ENCODE results near the gene DYNLL1. TPM values are rescaled to one million over a fixed set of nuclear protein-coding genes. Genes with fewer than 3 reads are reported as not detected.
"Not testable (repeated sequence)": the region's sequence is repeated elsewhere in the genome, so short reads cannot be mapped to it uniquely, and the experiment has no call there.

DYNLL1 gene
- total RNA-seq, 1 donor from 2014 or later = 318 TPM

DNA sequence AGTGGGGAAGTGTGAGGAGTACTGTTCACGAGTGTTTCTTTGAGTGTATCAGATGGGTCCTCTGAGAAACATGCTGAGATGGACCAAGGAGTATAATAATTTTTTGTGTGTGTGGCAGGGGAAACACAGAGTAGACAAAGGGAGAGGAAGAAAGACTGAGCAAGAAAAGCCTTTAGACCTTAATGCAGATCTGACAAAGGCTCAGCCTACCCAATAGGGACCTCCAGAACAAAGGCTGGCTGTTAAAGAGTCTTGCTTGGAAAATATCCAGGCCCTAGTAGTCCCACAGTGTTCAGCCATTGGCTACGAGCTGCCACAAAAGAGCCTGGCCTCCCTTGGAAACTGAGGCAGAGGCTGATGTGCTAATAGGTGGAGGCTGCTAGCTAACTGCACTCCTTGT is 19.6 kb downstream of the DYNLL1 start:
- H3K4me1 ChIP-seq = no peaks in the 10 kb centered on the region
- no peak overlapping the region for H3K4me3 ChIP-seq
- H3K27me3 ChIP-seq = no peaks in the 10 kb centered on the region
- H3K27ac ChIP-seq = no peak overlapping the region
- peaks cover 0 to 44% of the 10 kb centered on the region in 2 donors for H3K36me3 ChIP-seq
- no peaks in the 10 kb centered on the region for H3K9me3 ChIP-seq
- intact Hi-C loops (cut with DNase I) = no loop called here
- TF ChIP-seq, protein P1, sequence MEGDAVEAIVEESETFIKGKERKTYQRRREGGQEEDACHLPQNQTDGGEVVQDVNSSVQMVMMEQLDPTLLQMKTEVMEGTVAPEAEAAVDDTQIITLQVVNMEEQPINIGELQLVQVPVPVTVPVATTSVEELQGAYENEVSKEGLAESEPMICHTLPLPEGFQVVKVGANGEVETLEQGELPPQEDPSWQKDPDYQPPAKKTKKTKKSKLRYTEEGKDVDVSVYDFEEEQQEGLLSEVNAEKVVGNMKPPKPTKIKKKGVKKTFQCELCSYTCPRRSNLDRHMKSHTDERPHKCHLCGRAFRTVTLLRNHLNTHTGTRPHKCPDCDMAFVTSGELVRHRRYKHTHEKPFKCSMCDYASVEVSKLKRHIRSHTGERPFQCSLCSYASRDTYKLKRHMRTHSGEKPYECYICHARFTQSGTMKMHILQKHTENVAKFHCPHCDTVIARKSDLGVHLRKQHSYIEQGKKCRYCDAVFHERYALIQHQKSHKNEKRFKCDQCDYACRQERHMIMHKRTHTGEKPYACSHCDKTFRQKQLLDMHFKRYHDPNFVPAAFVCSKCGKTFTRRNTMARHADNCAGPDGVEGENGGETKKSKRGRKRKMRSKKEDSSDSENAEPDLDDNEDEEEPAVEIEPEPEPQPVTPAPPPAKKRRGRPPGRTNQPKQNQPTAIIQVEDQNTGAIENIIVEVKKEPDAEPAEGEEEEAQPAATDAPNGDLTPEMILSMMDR (IDR thresholded peaks at IDR 0.05) = no peak
- TF ChIP-seq POLR2A (IDR thresholded peaks at IDR 0.05) = no peak
- no peak for TF ChIP-seq POLR2AphosphoS5 (IDR thresholded peaks at IDR 0.05; ENCODE audit: insufficient read depth in 1 of 2, low read depth in 1 of 2)
- no peak for DNase-seq (ENCODE audit: extremely low spot score in 2 of 2)

DNA sequence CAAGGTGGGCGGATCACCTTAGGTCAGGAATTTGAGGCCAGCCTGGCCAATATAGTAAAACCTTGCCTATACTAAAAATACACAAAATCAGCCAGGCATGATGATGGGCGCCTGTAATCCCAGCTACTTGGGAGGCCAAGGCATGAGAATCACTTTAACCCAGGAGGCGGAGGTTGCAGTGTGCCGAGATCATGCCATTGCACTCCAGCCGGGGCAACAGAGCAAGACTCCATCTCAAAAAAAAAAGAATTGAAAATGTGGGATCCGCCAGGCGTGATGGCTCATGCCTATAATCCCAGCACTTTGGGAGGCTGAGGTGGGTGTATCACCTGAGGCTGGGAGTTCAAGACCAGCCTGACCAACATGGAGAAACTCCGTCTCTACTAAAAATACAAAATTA is 23.4 kb downstream of the DYNLL1 start:
- H3K9me3 ChIP-seq; H3K27ac ChIP-seq; H3K4me1 ChIP-seq; H3K4me3 ChIP-seq; H3K27me3 ChIP-seq; intact Hi-C loops (cut with DNase I); DNase-seq (ENCODE audit: extremely low spot score in 2 of 2): not testable (repeated sequence)
- peaks cover 0 to 25% of the 10 kb centered on the region in 2 donors for H3K36me3 ChIP-seq

DNA sequence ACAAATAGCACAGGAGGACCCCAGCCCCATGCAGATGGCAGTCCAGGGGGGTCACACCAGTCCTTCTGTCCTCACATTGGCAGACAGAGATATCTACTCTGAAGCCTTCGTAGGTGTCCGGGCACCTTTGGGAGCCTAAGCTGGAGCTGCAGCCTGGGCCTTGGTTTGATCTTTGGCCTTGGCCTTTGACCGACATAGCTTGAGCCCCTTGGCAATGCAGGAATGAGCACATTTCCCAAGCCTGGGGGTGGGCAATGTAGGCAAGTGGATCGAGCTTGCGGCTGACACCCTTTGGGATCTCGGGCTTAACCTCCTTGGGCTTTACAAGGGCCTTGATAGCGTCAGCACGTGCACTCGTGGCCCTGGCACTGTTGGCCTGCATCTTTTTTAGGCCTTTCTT is 26.7 kb downstream of the DYNLL1 start:
- Histone ChIP-seq H3K27ac (no peak overlapping the region), H3K36me3 (no peaks in the 10 kb centered on the region), H3K27me3 (no peaks in the 10 kb centered on the region), H3K9me3 (no peaks in the 10 kb centered on the region), H3K4me3 (no peak overlapping the region), H3K4me1 (no peaks in the 10 kb centered on the region)
- intact Hi-C loops (cut with DNase I) = no loop called here
- TF ChIP-seq POLR2AphosphoS5 (IDR thresholded peaks at IDR 0.05; ENCODE audit: insufficient read depth in 1 of 2, low read depth in 1 of 2) (no peak), POLR2A (IDR thresholded peaks at IDR 0.05) (no peak)
- TF ChIP-seq, protein P1 (IDR thresholded peaks at IDR 0.05) = no peak
- no peak for DNase-seq (ENCODE audit: extremely low spot score in 2 of 2)

DNA sequence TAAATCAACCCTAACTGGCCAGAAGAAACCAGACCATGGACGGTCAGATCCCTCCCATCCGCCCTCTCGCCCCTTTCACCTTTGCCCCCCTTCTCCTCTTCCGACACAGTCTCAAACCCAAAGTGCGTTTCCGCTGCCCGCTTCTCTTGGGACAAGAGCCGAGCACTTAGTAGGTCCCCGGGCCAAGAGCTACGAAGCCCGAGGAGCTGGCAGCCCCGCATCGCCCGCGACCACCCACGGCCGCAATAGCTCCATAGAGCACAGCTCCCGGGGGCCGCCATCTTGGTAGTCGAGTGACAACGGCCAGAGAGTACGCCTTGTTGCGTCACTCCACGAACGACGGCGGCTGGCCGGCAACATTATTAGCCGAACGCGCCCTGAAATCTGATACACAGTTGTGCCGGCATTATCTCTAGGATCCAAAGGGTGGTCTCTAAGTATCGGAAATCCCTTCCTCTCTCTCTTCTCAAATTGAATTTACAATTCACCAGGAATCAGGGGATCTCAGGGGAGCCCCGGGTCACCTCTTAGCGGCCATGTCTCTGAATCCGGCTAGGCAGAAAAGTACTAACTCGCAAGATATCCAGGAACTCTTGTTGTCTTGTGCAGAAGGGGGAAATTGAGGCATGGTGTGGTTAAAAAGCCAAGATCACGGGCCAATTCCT is 33.1 kb downstream of the DYNLL1 start, which contains the start of gene COQ5:
Gene COQ5 (minus strand): TSS at position 298 of the 665 bp plus-strand sequence. CDS start 17 bp downstream, at position 281.
- peak in 1 of 2 donors; percentile 91 for DNase-seq (ENCODE audit: extremely low spot score in 2 of 2)
- Histone ChIP-seq H3K36me3 (no peaks in the 10 kb centered on the region), H3K27ac (peak within 1 kb of the TSS; percentile 93), H3K9me3 (no peaks in the 10 kb centered on the region), H3K4me1 (peaks cover 17% of the 10 kb centered on the region), H3K4me3 (peak within 1 kb of the TSS; percentile 77 to 78), H3K27me3 (no peaks in the 10 kb centered on the region)
- TF ChIP-seq POLR2A (IDR thresholded peaks at IDR 0.05) = peak in 1 of 2 donors; percentile 19
- TF ChIP-seq, protein P1 (IDR thresholded peaks at IDR 0.05) = no peak
- TF ChIP-seq POLR2AphosphoS5 (IDR thresholded peaks at IDR 0.05; ENCODE audit: insufficient read depth in 1 of 2, low read depth in 1 of 2) = peak; percentile 91 to 92
- intact Hi-C loops (cut with DNase I) = no loop called here

DNA sequence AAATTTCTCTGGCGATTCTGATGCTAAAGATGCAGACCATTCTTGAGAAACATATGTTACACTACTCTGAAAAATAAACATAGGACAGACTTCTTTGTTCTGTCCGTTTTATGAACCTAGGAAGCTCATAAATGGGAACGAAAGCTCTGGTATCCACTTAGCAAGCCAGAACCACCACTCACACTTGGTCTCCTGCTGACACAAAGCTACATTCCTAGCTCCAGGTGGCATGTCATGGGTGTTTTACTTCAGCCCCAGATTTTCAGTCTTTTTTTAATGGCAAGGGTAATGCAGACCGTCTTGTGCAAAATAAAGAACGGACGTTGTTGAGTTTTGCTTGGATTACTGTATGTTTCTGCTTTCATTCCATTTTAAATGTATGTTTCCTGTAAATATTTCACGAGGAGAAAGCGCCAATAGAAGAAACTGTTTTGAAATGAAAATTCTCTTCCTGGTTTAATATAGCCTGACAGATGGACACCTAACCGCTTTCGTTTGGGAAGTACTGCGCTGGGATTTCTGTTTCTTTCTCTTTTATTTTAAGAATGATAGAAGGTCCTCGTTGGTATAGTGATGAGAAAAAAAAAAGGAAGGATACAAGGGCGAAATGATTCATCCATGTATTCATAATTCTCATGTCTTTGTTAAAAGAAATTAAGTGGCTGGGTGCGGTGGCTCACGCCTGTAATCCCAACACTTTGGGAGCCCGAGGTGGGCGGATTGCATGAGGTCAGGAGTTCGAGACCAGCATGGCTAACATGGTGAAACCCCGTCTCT is 33.9 kb downstream of the DYNLL1 start:
- intact Hi-C loops (cut with DNase I) = no loop called here

DNA sequence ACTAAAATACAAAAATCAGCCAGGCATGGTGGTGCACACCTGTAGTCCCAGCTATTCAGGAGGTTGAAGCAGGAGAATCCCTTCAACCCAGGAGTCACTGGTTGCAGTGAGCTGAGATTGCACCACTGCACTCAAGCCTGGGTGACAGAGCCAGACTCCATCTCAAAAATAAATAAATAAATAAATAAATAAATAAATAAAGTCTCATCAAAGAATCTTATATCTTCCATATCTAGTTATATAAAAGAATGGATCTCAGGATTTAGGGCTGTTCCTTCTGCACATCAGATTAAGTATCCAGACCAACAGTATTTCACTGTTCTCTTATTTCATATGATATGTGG is 34.5 kb downstream of the DYNLL1 start:
- H3K27me3 ChIP-seq; DNase-seq (ENCODE audit: extremely low spot score in 2 of 2); intact Hi-C loops (cut with DNase I); H3K9me3 ChIP-seq; H3K36me3 ChIP-seq: not testable (repeated sequence)
- peak overlapping the region; percentile 77 to 78 for H3K4me3 ChIP-seq
- H3K27ac ChIP-seq = peak overlapping the region; percentile 93
- peaks cover 20% of the 10 kb centered on the region for H3K4me1 ChIP-seq

More for the DNA sequence above, 33.9 kb downstream of the DYNLL1 start:
- no peaks in the 10 kb centered on the region for H3K36me3 ChIP-seq
- no peaks in the 10 kb centered on the region for H3K9me3 ChIP-seq
- no peak for DNase-seq (ENCODE audit: extremely low spot score in 2 of 2)
- TF ChIP-seq POLR2A (IDR thresholded peaks at IDR 0.05) (no peak), POLR2AphosphoS5 (IDR thresholded peaks at IDR 0.05; ENCODE audit: insufficient read depth in 1 of 2, low read depth in 1 of 2) (no peak)
- TF ChIP-seq, protein P1 (IDR thresholded peaks at IDR 0.05) = no peak
- no peaks in the 10 kb centered on the region for H3K27me3 ChIP-seq
- H3K27ac ChIP-seq = peak overlapping the region; percentile 93
- H3K4me1 ChIP-seq = peaks cover 17% of the 10 kb centered on the region
- peak overlapping the region; percentile 77 to 78 for H3K4me3 ChIP-seq

All from vagina (tissue), 2 donors.